HG02588 (cell line): ENCODE data around the gene REEP2.
"Not testable (repeated sequence)": the region's sequence is repeated elsewhere in the genome, so short reads cannot be mapped to it uniquely, and the experiment has no call there.

Source experiments
- ATAC-seq: cut with Tn5 transposase; IDR thresholded peaks from one replicate; pipeline ENCODE4 v1.9.1; 2021; ENCODE audit warnings: mild to moderate bottlenecking, moderate library complexity; ENCODE audit not compliant: unreplicated experiment

The REEP2 gene

GRCh38 chr5:138465261-138466124 lies 26.6 kb downstream of the REEP2 start, which contains the start of gene EGR1:
Gene EGR1, plus strand, starts transcription at chr5:138465479. Its CDS starts 283 bp downstream, at chr5:138465762.
- peak; percentile 50 for ATAC-seq

DNA sequence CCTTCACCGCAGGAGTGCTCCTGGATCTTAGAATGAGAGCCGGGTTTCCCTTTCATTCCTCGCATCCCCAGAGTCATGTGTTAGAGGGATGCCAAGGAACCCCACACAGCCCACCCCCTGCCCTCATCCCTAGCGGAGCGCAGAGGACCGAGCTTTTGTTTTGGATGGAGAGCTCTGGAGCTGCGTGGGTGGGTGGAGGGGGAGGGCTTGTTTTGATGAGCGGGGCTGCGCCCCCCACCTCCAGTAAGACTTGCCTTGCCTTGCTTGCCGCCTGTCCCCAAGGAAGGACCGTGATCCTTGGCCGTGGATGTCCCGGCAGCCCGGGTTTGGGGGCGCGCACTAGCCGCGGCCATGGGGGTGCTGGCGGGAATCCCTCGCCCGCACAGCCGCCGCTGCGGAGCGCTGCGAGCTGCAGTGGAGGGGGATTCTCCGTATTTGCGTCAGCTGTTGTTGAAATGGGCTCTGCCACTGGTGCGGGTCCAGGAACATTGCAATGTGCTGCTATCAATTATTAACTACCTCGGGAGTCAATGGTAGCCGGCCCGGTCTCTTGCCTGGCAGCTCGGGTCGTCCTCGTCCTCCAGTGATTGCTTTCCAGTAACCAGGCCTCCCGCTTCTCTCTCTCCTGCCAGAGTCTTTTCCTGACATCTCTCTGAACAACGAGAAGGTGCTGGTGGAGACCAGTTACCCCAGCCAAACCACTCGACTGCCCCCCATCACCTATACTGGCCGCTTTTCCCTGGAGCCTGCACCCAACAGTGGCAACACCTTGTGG lies 27.5 kb downstream of the REEP2 start:
- no peak for ATAC-seq

- no peak for ATAC-seq
These were observed 28.2 kb downstream of the REEP2 start for GRCh38 chr5:138466900-138467710.

GRCh38 chr5:138467711-138468132 lies 28.9 kb downstream of the REEP2 start:
- ATAC-seq, result no peak

DNA sequence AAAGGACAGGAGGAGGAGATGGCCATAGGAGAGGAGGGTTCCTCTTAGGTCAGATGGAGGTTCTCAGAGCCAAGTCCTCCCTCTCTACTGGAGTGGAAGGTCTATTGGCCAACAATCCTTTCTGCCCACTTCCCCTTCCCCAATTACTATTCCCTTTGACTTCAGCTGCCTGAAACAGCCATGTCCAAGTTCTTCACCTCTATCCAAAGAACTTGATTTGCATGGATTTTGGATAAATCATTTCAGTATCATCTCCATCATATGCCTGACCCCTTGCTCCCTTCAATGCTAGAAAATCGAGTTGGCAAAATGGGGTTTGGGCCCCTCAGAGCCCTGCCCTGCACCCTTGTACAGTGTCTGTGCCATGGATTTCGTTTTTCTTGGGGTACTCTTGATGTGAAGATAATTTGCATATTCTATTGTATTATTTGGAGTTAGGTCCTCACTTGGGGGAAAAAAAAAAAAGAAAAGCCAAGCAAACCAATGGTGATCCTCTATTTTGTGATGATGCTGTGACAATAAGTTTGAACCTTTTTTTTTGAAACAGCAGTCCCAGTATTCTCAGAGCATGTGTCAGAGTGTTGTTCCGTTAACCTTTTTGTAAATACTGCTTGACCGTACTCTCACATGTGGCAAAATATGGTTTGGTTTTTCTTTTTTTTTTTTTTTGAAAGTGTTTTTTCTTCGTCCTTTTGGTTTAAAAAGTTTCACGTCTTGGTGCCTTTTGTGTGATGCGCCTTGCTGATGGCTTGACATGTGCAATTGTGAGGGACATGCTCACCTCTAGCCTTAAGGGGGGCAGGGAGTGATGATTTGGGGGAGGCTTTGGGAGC lies 29.5 kb downstream of the REEP2 start:
- no peak for ATAC-seq

DNA sequence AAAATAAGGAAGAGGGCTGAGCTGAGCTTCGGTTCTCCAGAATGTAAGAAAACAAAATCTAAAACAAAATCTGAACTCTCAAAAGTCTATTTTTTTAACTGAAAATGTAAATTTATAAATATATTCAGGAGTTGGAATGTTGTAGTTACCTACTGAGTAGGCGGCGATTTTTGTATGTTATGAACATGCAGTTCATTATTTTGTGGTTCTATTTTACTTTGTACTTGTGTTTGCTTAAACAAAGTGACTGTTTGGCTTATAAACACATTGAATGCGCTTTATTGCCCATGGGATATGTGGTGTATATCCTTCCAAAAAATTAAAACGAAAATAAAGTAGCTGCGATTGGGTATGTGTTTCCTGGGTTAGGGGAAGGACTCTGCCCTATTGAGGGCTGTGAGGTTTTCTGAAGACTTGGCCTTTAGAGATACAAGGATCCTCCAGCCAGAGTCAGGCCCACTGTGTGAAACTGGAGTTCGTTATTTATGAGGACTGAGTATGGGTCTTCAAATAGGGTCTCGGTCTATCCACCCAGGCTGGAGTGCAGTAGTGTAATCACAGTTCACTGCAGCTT lies 30.2 kb downstream of the REEP2 start:
- ATAC-seq, result no peak

- no peak for ATAC-seq
These were observed 30.9 kb downstream of the REEP2 start for GRCh38 chr5:138469540-138470321.

DNA sequence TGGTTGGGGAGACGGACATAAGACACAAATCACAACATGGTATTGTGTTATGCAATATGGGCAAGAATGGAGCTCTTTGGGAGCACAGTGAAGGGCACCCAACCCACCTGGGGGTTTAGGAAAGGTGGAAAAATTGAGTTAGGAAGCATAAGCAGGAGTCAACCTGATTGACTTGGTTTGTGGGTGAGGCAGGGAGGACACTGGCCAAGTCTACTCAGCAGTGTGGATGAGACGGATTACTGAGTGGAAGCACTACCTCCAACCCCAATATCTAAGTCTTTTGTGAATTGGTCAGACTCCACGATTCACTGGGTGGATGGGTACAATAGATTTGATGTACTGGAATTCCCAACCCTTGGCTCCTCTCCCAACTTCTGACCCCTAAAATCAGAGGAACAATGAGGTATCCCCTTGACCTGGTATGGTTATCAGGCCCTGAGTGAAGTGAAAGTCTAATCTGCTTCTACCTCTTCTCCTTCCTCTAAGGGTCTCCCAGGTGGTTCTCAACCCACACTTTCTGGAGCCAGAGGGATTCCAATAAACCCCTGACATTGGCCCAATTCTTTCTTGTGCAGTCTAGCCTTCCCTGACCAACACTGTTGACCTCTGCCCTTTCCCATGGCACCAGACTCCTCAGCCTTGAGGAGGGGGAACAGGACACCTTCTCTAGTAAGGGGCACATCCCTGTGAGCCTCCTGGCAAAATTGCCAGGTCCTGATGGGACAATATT lies 31.6 kb downstream of the REEP2 start:
- no peak for ATAC-seq

- ATAC-seq, result no peak
These were observed 32.1 kb downstream of the REEP2 start for GRCh38 chr5:138471052-138471361.

GRCh38 chr5:138472353-138472752 lies 33.5 kb downstream of the REEP2 start:
- no peak for ATAC-seq

DNA sequence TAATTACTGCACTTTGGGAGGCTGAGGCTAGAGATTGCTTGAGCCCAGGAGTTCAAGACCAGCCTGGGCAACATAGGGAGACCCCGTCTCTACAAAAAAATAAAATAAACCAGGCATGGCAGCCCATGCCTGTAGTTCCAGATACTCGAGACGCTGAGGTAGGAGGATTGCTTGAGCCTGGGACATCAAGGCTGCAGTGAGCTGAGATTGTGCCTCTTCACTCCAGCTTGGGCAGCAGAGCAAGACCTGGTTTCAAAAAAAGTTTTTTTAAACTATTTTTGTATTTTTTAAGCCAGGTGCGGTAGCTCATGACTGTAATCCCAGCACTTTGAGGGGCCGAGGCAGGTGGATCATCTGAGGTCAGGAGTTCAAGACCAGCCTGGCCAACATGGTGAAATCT lies 34.3 kb downstream of the REEP2 start:
- ATAC-seq, result not testable (repeated sequence)

- no peak for ATAC-seq
These were observed 38.1 kb downstream of the REEP2 start for GRCh38 chr5:138476918-138477317.

DNA sequence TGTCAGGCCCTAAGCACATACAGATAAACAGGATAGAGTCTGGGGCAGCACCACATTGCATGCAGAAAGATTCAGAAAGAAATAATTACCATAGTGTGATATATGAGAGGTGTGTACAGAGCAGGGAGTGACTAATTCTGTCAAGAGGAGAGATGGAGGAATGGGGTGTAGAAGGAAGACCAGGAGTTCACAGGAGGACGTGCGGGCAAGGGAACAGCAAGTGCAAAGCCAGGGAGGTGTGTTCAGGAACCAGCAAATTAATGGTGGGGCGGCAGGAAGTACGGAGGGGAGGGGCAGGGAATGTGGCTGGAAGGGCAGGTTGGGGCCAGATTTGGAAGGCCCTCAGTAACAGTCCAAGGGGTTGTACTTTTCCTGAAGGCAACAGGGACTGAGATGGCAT lies 43.8 kb downstream of the REEP2 start:
- ATAC-seq, result no peak

DNA sequence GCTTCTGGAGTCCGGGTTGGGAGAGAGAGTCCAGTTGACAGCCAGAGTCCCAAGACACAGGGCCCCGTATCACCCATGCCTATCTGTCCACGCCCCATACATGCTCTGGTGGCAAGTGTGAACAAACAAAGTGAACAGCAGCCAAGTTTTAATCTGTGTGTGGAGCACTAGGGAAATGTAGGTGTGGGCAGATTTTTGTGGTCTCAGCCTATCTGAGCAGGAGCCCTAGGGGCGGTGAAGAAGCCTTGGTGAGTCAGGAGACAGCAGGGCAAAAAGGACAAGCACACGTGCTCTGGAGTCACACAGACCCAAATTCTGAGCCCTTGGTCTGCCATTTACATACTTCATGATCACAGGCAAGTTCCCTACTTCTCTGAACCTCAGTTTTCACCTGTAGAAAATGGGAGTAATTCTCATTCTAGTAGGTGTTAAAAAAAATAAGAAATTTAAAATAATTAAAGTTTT lies 49.7 kb downstream of the REEP2 start:
- no peak for ATAC-seq

DNA sequence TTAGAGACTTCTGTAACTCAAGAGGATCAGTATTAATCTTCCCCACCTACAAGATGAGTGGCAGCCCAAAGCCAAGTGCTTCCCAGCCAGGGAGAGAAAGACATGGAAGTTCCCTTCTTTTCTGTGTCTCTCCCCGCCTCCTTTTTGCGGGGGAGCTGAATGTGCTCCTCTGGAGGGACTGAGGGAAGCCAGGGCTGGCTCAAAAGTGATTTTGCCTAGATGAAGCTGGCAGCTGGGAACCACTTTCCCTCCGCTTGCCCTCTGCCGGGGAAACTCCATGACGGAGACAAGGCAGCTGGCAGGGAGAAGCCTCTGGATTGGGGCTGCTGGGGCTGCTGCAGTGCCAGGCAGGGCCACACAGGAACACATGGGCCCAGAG lies 50.8 kb downstream of the REEP2 start:
- no peak for ATAC-seq

- no peak for ATAC-seq
These were observed 51.9 kb downstream of the REEP2 start for GRCh38 chr5:138490648-138491283.

DNA sequence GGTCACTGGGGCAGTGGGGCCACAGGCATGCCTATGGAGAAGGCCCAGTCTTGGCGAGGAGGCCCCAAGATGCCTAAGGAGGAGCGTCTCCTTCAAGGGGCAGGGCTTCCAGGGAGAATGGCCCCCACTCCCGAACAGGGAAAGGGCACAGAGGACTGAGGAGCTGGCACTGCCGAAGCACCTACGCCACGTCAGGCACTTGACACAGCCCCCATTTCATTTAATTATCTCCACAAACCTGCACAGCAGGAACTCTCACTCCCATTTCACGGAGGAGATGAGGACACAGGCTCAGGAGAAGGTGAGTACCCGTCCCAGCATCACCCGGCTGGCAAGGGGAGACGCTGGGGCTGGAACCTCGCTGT lies 52.4 kb downstream of the REEP2 start:
- no peak for ATAC-seq
